ENCODE data around the gene HLTF. TPM values are rescaled to one million over a fixed set of nuclear protein-coding genes. Genes with fewer than 3 reads are reported as not detected.

HLTF gene
- total RNA-seq, 2 experiments from 2014 or later = 31.3 to 37.7 TPM

- peaks cover 5% of the 10 kb centered on the region for H3K9me3 Mint-ChIP-seq (ENCODE audit: low read depth)
- CTCF ChIA-PET = no interaction called here
- peaks cover 81% of the 10 kb centered on the region for H3K36me3 Mint-ChIP-seq
- H3K27ac Mint-ChIP-seq = no peak overlapping the region
- ATAC-seq (no peak), DNase-seq (no peak)
- H3K27me3 Mint-ChIP-seq = no peaks in the 10 kb centered on the region
- peaks cover 20% of the 10 kb centered on the region for H3K4me1 Mint-ChIP-seq
- no peak overlapping the region for H3K4me3 Mint-ChIP-seq
Observed at GRCh38 chr3:149023951-149024350, 62.4 kb downstream of the HLTF start.

- Mint-ChIP-seq H3K36me3 (peaks cover 76% of the 10 kb centered on the region), H3K27me3 (no peaks in the 10 kb centered on the region), H3K9me3 (ENCODE audit: low read depth) (peaks cover 5% of the 10 kb centered on the region), H3K4me1 (peaks cover 34% of the 10 kb centered on the region), H3K4me3 (no peak overlapping the region), H3K27ac (no peak overlapping the region)
- DNase-seq (no peak), ATAC-seq (no peak)
- CTCF ChIA-PET = interaction anchor here (1.1 kb wide), 1 partner anchor 29 kb away, joined by 3 read pairs; no protein-coding TSS in a partner anchor
Observed at GRCh38 chr3:149021830-149022229, 64.5 kb downstream of the HLTF start.

GRCh38 chr3:149020839-149021252, 65.5 kb downstream of the HLTF start:
- no peak for DNase-seq
- Mint-ChIP-seq H3K9me3 (ENCODE audit: low read depth) (peaks cover 5% of the 10 kb centered on the region), H3K27ac (no peak overlapping the region), H3K27me3 (no peaks in the 10 kb centered on the region), H3K4me1 (peaks cover 41% of the 10 kb centered on the region), H3K4me3 (no peak overlapping the region), H3K36me3 (peaks cover 73% of the 10 kb centered on the region)
- no peak for ATAC-seq
- CTCF ChIA-PET = interaction anchor here (1.1 to 2.1 kb wide), 4 partner anchors 10 to 70 kb away, joined by 3 to 5 read pairs (median 3); no protein-coding TSS in a partner anchor

GRCh38 chr3:149020196-149020838, 66.0 kb downstream of the HLTF start:
- H3K27me3 Mint-ChIP-seq = no peaks in the 10 kb centered on the region
- H3K4me3 Mint-ChIP-seq = no peak overlapping the region
- peaks cover 5% of the 10 kb centered on the region for H3K9me3 Mint-ChIP-seq (ENCODE audit: low read depth)
- no peak for ATAC-seq
- peaks cover 46% of the 10 kb centered on the region for H3K4me1 Mint-ChIP-seq
- peak overlapping the region; percentile 35 for H3K27ac Mint-ChIP-seq
- DNase-seq = no peak
- CTCF ChIA-PET = interaction anchor here (1.1 to 2.1 kb wide), 4 partner anchors 10 to 70 kb away, joined by 3 to 5 read pairs (median 3); no protein-coding TSS in a partner anchor
- H3K36me3 Mint-ChIP-seq = peaks cover 74% of the 10 kb centered on the region

- Mint-ChIP-seq H3K27ac (no peak overlapping the region), H3K9me3 (ENCODE audit: low read depth) (peaks cover 2% of the 10 kb centered on the region), H3K4me3 (no peak overlapping the region), H3K36me3 (peaks cover 73% of the 10 kb centered on the region), H3K4me1 (peaks cover 52% of the 10 kb centered on the region), H3K27me3 (no peaks in the 10 kb centered on the region)
- CTCF ChIA-PET = interaction anchor here (2.1 kb wide), 1 partner anchor 21 kb away, joined by 5 read pairs; no protein-coding TSS in a partner anchor
- no peak for DNase-seq
- no peak for ATAC-seq
Observed at GRCh38 chr3:149019580-149019979, 66.8 kb downstream of the HLTF start.

GRCh38 chr3:149018247-149018646, 68.1 kb downstream of the HLTF start:
- CTCF ChIA-PET = no interaction called here
- DNase-seq (no peak), ATAC-seq (no peak)
- Mint-ChIP-seq H3K36me3 (peaks cover 70% of the 10 kb centered on the region), H3K4me1 (peaks cover 57% of the 10 kb centered on the region), H3K27ac (no peak overlapping the region), H3K9me3 (ENCODE audit: low read depth) (peaks cover 2% of the 10 kb centered on the region), H3K27me3 (no peaks in the 10 kb centered on the region), H3K4me3 (no peak overlapping the region)

GRCh38 chr3:149016669-149017541, 69.4 kb downstream of the HLTF start:
- CTCF ChIA-PET = interaction anchor here (0.9 kb wide), 1 partner anchor 26 kb away, joined by 4 read pairs; no protein-coding TSS in a partner anchor
- Mint-ChIP-seq H3K36me3 (peaks cover 67% of the 10 kb centered on the region), H3K9me3 (ENCODE audit: low read depth) (peaks cover 2% of the 10 kb centered on the region), H3K4me1 (peaks cover 59% of the 10 kb centered on the region), H3K27ac (peak overlapping the region; percentile 48), H3K4me3 (no peak overlapping the region), H3K27me3 (no peaks in the 10 kb centered on the region)
- DNase-seq (no peak), ATAC-seq (peak; percentile 72)

- H3K4me1 Mint-ChIP-seq = peaks cover 65% of the 10 kb centered on the region
- peak overlapping the region; percentile 48 for H3K27ac Mint-ChIP-seq
- H3K9me3 Mint-ChIP-seq (ENCODE audit: low read depth) = peaks cover 2% of the 10 kb centered on the region
- no peaks in the 10 kb centered on the region for H3K27me3 Mint-ChIP-seq
- no peak for ATAC-seq
- H3K4me3 Mint-ChIP-seq = no peak overlapping the region
- DNase-seq = no peak
- H3K36me3 Mint-ChIP-seq = peaks cover 68% of the 10 kb centered on the region
- CTCF ChIA-PET = no interaction called here
Observed at GRCh38 chr3:149016242-149016641, 70.1 kb downstream of the HLTF start.

- Mint-ChIP-seq H3K9me3 (ENCODE audit: low read depth) (peaks cover 2% of the 10 kb centered on the region), H3K36me3 (peaks cover 70% of the 10 kb centered on the region), H3K27me3 (no peaks in the 10 kb centered on the region), H3K27ac (peak overlapping the region; percentile 25), H3K4me3 (no peak overlapping the region), H3K4me1 (peaks cover 69% of the 10 kb centered on the region)
- DNase-seq (no peak), ATAC-seq (no peak)
- CTCF ChIA-PET = interaction anchor here (2.3 kb wide), 1 partner anchor 26 kb away, joined by 4 read pairs; no protein-coding TSS in a partner anchor
Observed at GRCh38 chr3:149015393-149015792, 70.9 kb downstream of the HLTF start.

GRCh38 chr3:149013726-149014125, 72.6 kb downstream of the HLTF start:
- CTCF ChIA-PET = interaction anchor here (2.3 kb wide), 1 partner anchor 28 kb away, joined by 4 read pairs; no protein-coding TSS in a partner anchor
- H3K4me1 Mint-ChIP-seq = peaks cover 73% of the 10 kb centered on the region
- H3K9me3 Mint-ChIP-seq (ENCODE audit: low read depth) = peaks cover 2% of the 10 kb centered on the region
- DNase-seq = no peak
- no peak for ATAC-seq
- peaks cover 69% of the 10 kb centered on the region for H3K36me3 Mint-ChIP-seq
- H3K27ac Mint-ChIP-seq = no peak overlapping the region
- no peaks in the 10 kb centered on the region for H3K27me3 Mint-ChIP-seq
- H3K4me3 Mint-ChIP-seq = no peak overlapping the region

GRCh38 chr3:149011676-149012075, 74.7 kb downstream of the HLTF start:
- peaks cover 77% of the 10 kb centered on the region for H3K36me3 Mint-ChIP-seq
- DNase-seq (no peak), ATAC-seq (no peak)
- no peaks in the 10 kb centered on the region for H3K27me3 Mint-ChIP-seq
- no peak overlapping the region for H3K4me3 Mint-ChIP-seq
- CTCF ChIA-PET = no interaction called here
- H3K27ac Mint-ChIP-seq = no peak overlapping the region
- peaks cover 2% of the 10 kb centered on the region for H3K9me3 Mint-ChIP-seq (ENCODE audit: low read depth)
- H3K4me1 Mint-ChIP-seq = peaks cover 74% of the 10 kb centered on the region

GRCh38 chr3:149010966-149011365, 75.4 kb downstream of the HLTF start:
- Mint-ChIP-seq H3K4me3 (no peak overlapping the region), H3K9me3 (ENCODE audit: low read depth) (peaks cover 2% of the 10 kb centered on the region), H3K27me3 (no peaks in the 10 kb centered on the region), H3K36me3 (peaks cover 77% of the 10 kb centered on the region), H3K4me1 (peaks cover 72% of the 10 kb centered on the region), H3K27ac (peak overlapping the region; percentile 96)
- no peak for ATAC-seq
- no peak for DNase-seq
- CTCF ChIA-PET = interaction anchor here (1.4 kb wide), 1 partner anchor 10 kb away, joined by 3 read pairs; no protein-coding TSS in a partner anchor

- CTCF ChIA-PET = interaction anchor here (1.4 to 2.3 kb wide), 4 partner anchors 10 to 18 kb away, joined by 3 to 15 read pairs (median 4); no protein-coding TSS in a partner anchor
- Mint-ChIP-seq H3K4me1 (peaks cover 73% of the 10 kb centered on the region), H3K4me3 (no peak overlapping the region)
Observed at GRCh38 chr3:149010504-149010951, 75.8 kb downstream of the HLTF start.

More at GRCh38 chr3:149010504-149010951, 75.8 kb downstream of the HLTF start:
- peak overlapping the region; percentile 96 for H3K27ac Mint-ChIP-seq
- peaks cover 2% of the 10 kb centered on the region for H3K9me3 Mint-ChIP-seq (ENCODE audit: low read depth)
- no peaks in the 10 kb centered on the region for H3K27me3 Mint-ChIP-seq
- H3K36me3 Mint-ChIP-seq = peaks cover 78% of the 10 kb centered on the region
- no peak for ATAC-seq
- no peak for DNase-seq

All from activated CD8-positive, alpha-beta memory T cell treated with anti-CD3 and anti-CD28 coated beads, Interleukin-2, amount 10 ng/mL, durations not matched to agents 7 days and 5 days (primary cell).